Suppressor macrophage treated with lipopolysaccharide for 1 hour (primary cell): ENCODE results near the gene ZNF518B.
A peak's percentile ranks its signal among the peaks of the same experiment; 100 is the strongest.

Source experiments
- DNase-seq, 3 donors: peaks; one replicate each; pipeline ENCODE4 v3.0.0-alpha.2; 2020 to 2022

ZNF518B gene

DNA sequence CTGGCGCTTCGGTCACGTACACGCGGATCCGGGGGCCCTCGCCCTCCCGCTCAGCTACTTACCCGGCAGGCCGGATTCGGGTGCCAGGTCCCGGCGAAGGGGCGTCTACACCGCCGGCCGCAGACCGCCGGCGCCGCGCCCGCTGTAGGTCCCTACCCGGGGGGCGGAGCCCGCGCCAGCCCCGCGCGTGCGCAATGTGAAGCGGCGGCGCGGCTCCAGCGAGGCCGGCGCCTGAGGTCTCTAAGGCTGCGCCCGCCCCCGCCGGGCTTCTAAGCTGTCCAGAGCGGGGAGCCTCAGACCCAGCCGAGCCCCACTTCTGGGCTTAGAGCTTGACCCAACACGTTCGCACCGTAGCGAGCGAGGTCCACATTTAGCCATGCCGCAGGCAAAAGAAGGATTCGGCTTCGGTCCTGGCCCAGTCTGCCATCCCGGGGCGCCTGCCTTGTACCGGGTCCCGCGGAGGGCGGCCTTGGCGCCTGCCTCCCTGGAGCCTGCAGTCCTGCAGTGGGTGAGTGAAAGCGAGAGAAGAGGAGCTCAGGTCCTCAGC lies at the start of gene ZNF518B:
ZNF518B (minus strand) TSS at position 172 of the 547 bp plus-strand sequence. CDS start 11,098 bp downstream, outside the sequence.
- peak; percentile 82 to 93 (median 88) for DNase-seq

GRCh38 chr4:10506077-10506476 lies 48.9 kb upstream of the ZNF518B start:
- no peak for DNase-seq

DNA sequence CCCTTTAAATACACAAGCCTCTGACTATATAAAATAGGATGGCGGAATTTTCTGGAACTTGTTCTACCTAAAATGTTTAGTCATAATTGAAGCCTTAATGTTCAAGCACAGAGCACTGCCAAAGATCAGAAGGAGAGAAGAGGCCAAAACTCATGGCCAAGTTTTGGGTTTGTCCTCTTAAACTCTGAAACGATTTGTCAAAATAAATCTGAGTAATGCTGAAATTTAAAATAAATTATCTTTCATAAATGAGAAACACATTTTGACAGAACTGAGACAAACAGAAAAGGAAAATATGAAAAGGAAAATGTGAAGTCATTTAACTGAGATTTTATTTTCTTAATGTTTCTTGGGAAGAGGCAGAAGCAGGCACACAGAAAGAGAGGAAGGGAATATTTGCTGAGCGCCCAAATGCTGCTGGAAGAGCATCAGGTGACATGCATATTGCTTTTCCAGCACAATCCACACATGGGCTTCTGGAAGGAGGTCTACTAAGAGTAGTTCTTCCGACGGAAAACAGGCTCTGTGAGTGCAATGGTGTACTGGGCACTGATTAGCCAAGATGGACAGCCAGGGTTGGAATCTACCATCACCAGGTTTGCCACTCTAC lies 47.4 kb upstream of the ZNF518B start:
- DNase-seq, result no peak

DNA sequence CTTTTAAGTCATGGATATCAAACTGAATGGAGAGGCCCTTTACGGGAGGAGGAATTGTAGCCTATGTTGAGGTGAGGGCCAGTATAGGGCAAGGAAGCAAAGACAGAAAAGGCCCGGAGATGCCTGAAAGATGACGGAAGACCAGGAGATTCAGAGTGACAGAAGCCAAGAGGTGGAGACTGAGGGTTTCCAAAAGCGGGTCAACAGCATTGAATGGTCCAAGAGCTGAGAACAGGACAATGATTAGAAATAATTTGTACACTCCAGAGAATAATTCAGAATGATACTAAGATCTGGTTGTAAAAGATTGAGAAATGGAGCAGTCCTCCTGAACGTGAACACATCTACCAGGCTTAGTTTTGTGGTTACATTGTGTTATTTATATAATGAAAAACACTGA lies 45.5 kb upstream of the ZNF518B start:
- DNase-seq, result no peak

GRCh38 chr4:10500776-10501175 lies 43.5 kb upstream of the ZNF518B start:
- no peak for DNase-seq

GRCh38 chr4:10496200-10496599 lies 39.0 kb upstream of the ZNF518B start:
- DNase-seq, result no peak

- no peak for DNase-seq
Observed at GRCh38 chr4:10495651-10496050, 38.4 kb upstream of the ZNF518B start.

DNA sequence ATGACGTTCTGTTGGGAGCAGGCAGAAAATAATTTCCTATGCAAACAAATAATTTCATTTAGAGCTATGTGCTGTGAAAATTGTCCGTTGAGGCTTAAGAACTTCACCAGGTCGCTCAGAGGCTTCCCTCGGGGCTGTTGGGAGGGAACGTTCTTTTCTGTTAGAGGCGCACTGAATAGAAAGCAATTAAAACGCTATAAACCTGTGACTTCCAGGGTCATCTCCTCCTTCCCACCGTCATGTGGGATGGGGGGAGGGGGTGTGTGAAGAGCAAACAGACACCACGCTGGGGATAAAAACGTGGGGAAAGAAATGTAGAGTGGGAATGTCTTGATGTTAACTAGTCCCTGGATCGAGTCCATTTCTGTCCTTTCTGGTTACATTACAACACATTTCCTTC lies 35.2 kb upstream of the ZNF518B start:
- no peak for DNase-seq

DNA sequence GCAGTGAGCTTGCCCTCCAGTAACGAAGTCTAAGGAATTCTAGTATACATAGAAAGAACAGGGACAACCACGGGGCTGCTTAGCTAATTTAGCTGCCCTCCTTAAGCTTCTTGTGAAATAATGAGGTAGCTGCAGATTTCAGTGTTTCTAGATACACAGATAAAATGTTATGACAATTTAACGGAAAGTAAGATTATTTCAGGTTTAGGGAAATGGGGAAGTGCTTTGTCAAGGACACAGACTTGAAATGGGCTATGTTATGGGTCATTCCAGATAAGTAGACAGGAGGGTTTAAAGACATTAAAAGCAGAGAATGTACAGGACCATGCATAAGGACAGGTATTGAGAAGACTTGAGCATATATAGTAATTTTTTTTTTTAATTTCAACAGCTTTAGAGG lies 34.2 kb upstream of the ZNF518B start:
- DNase-seq, result no peak

GRCh38 chr4:10490996-10491395 lies 33.8 kb upstream of the ZNF518B start:
- no peak for DNase-seq

DNA sequence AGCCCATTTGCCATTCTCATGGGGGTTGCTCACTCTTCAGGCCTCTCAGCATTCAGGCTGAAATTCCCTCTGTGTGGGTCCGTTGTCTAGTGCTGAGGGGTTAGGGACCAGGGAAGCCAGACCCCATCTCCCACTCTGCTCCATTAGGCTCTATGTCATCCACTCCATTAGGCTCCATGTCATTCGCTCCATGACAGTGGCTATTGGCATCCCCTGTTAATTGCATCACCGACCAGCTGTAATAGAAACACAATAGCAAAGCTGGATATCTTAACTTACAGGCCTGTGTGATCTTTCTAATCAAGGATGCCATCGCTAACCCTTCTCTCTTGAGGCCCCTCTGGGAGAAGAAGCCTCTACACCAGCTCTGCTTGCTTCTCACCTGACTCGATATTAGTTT lies 25.7 kb upstream of the ZNF518B start:
- no peak for DNase-seq

- no peak for DNase-seq
Observed at GRCh38 chr4:10480616-10481015, 23.4 kb upstream of the ZNF518B start.

DNA sequence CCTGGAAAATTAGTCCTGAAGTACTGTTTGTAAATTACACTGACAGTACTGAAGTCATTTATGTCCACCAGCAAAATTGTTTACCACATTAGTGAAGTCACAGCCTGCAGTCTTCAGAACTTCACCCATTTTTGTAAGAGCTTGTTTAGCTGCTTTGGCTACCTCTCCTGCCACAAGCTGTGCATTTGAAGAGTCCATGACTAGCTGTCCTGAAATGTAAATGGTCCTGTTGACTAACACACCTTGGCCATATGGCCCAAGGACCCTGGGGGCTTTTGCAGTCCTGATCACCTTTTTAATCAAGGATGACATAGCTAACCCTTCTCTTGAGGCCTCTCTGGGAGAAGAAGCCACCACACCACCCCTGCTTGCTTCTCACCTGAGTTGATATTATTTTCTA lies 21.4 kb upstream of the ZNF518B start:
- DNase-seq, result no peak

GRCh38 chr4:10470505-10470904 lies 13.3 kb upstream of the ZNF518B start:
- DNase-seq, result no peak

DNA sequence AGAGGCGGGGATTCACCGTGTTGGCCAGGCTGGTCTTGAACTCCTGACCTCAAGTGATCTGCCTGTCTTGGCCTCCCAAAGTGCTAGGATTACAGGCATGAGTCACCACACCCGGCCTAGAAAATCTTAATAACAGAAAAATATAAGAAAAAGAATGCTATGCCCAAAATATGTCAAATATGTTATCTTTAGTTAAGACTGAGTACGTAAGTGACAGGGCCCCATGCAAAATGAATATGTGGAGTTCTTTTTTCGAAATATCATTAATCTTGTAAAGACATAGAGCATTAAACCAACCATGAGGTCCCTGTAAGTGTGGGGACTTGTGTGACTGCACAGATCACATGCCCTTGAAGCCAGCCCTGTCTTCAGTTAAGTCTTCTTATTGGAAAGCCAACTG lies 8.9 kb upstream of the ZNF518B start:
- no peak for DNase-seq

- DNase-seq, result no peak
Observed at GRCh38 chr4:10462876-10463275, 5.7 kb upstream of the ZNF518B start.

- no peak for DNase-seq
Observed at GRCh38 chr4:10461850-10462400, 4.7 kb upstream of the ZNF518B start.

GRCh38 chr4:10461091-10461849 lies 4.0 kb upstream of the ZNF518B start:
- peak; percentile 81 to 91 (median 90) for DNase-seq

GRCh38 chr4:10460313-10461047 lies 3.3 kb upstream of the ZNF518B start:
- DNase-seq, result no peak

GRCh38 chr4:10459305-10459704 lies 2.1 kb upstream of the ZNF518B start:
- no peak for DNase-seq

DNA sequence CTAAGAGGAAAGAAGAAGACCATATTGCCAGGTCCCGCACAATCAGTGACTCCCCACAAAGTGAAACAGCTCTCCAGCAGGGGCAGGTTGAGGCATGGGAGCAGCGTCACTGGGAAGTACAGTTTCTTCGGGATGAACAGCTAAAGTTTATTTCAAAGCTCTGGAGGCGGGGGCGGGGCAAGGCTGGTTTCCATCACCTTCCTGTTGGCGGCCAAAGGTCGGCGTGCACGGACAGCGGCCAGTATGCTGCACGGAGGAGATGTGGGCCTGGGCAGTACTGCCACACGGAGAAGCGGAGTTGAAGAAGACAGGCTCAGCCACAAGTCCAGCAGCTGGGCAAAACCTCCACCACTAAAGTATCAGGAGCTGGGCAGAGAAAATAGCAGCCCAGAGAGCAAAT lies 951 bp upstream of the ZNF518B start:
- no peak for DNase-seq

DNA sequence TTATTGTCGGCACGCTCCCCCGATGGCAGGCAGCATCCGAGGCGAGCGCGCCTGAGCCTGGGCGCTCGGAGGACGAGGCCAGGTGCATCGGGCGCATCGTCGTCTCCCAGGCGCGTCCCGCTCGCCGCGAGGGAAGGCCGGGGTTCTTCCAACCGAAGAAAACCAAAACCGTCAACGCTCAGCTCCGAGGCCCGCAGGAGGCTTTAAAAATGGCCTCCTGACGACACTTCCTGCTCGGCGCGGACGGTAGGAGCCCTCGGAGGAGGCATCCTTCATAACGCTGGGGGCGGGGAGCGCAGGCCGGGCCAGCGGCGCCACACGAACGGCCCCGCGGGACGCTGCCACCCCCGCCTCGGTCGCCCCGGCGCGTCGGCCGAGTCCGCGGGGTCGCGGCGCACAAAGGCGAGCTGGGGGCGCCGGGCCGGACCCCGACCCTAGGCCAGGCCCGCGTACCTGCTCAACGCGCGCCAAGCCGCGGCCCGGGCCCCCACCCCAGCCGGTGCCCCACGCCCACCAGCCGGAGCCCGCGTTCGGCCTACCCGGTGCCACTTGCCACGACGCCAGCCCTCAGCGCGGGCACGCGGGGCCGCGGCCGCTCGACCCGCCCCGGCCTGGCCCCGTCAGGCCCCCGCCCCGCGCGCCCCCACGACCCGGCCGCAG lies 501 bp downstream of the ZNF518B start:
- peak; percentile 59 to 77 (median 72) for DNase-seq

- DNase-seq, result no peak
Observed at GRCh38 chr4:10456260-10456594, 999 bp downstream of the ZNF518B start.
